PC-3 (cell line): Measurements from ENCODE around the gene ZBTB46. TPM values are rescaled to one million over a fixed set of nuclear protein-coding genes. Genes with fewer than 3 reads are reported as not detected.
A peak's percentile ranks its signal among the peaks of the same experiment; 100 is the strongest.

Experiments
- ATAC-seq: fragments of 200-7000 bp; cut with Tn5 transposase; 2 replicates; pipeline ENCODE4 v1.9.1; 2020; ENCODE audit warnings: mild to moderate bottlenecking, moderate library complexity
- BruUV-seq: library from RNA; stranded (reverse); fragments of 400-500 nt; replicated peaks from 2 replicates; lab custom pipeline; 2021; lab: Mats Ljungman, UMichigan
- CTCF ChIA-PET: fragments of 300-600 bp; sonication (Branson Sonifier 250); formaldehyde crosslinking; loops from one replicate; lab custom pipeline; 2022; ENCODE audit warnings: antibody characterized with exemption; lab: Charles Lee
- POLR2A ChIA-PET: fragments of 300-600 bp; sonication (Branson Sonifier 250); formaldehyde crosslinking; loops from one replicate; lab custom pipeline; 2022; ENCODE audit warnings: antibody characterized with exemption; ENCODE audit not compliant: unreplicated experiment; lab: Charles Lee
- DNase-seq: peaks from one replicate; pipeline ENCODE4 v3.0.0-alpha.2; 2015
- H2AFZ ChIP-seq: fragments of 300-600 bp; sonication (generic); 2 replicates; pipeline ENCODE4 v1.6.0; 2016; ENCODE audit warnings: antibody characterized with exemption, low read length
- H3F3A ChIP-seq: fragments of 300-600 bp; sonication (generic); one replicate; pipeline ENCODE4 v1.6.0; 2017; ENCODE audit warnings: antibody characterized with exemption, low read length, control low read depth, mild to moderate bottlenecking; ENCODE audit not compliant: unreplicated experiment
- H3K27ac ChIP-seq: fragments of 300-600 bp; sonication (generic); 2 replicates; pipeline ENCODE4 v1.5.1; 2016; ENCODE audit warnings: mild to moderate bottlenecking, low read length
- H3K27me3 ChIP-seq: fragments of 300-600 bp; sonication (generic); 2 replicates; pipeline ENCODE4 v1.6.1; 2016; ENCODE audit warnings: low read length, mixed read lengths
- H3K36me3 ChIP-seq: fragments of 300-600 bp; sonication (generic); 2 replicates; pipeline ENCODE4 v1.6.1; 2016; ENCODE audit warnings: low read depth, mixed run types, low read length, mixed read lengths
- H3K4me1 ChIP-seq: fragments of 300-600 bp; sonication (generic); 2 replicates; pipeline ENCODE4 v1.5.1; 2016; ENCODE audit warnings: low read length; ENCODE audit not compliant: insufficient read depth
- H3K4me2 ChIP-seq: fragments of 300-600 bp; sonication (generic); 2 replicates; pipeline ENCODE4 v1.6.0; 2016; ENCODE audit warnings: low read length
- H3K4me3 ChIP-seq: fragments of 300-600 bp; sonication (generic); 2 replicates; pipeline ENCODE4 v1.5.1; 2016; ENCODE audit warnings: mild to moderate bottlenecking, low read length, mixed read lengths
- H3K79me2 ChIP-seq: fragments of 300-600 bp; sonication (generic); 2 replicates; pipeline ENCODE4 v1.6.1; 2017; ENCODE audit warnings: low read length, mixed read lengths
- H3K9ac ChIP-seq: fragments of 300-600 bp; sonication (generic); 2 replicates; pipeline ENCODE4 v1.6.0; 2016; ENCODE audit warnings: mild to moderate bottlenecking, low read length
- H3K9me2 ChIP-seq: fragments of 300-600 bp; sonication (generic); replicated peaks from 2 replicates; pipeline ENCODE4 v1.6.1; 2016; ENCODE audit warnings: mixed run types, low read length, mixed read lengths
- H3K9me3 ChIP-seq: fragments of 300-600 bp; sonication (generic); 2 replicates; pipeline ENCODE4 v1.6.1; 2016; ENCODE audit warnings: low read length, mixed read lengths
- H4K20me1 ChIP-seq: fragments of 300-600 bp; sonication (generic); 2 replicates; pipeline ENCODE4 v1.6.1; 2016; ENCODE audit warnings: low read length, mixed read lengths
- EZH2 ChIP-seq: fragments of 300-600 bp; sonication (generic); IDR thresholded peaks from one replicate; pipeline ENCODE4 v1.6.1; 2017; ENCODE audit warnings: antibody characterized with exemption, mild to moderate bottlenecking, low read length; ENCODE audit not compliant: unreplicated experiment
- EZH2phosphoT487 ChIP-seq: fragments of 300-600 bp; sonication (generic); IDR thresholded peaks from 2 replicates; pipeline ENCODE4 v1.6.1; 2018; ENCODE audit warnings: mild to moderate bottlenecking, antibody characterized with exemption, low read length, borderline replicate concordance
- intact Hi-C: fragments of 100-400 bp; cut with micrococcal nuclease; formaldehyde crosslinking; loops from 2 replicates; pipeline ENCODE4 v1.9.0; 2023
- total RNA-seq: library from RNA; depleted of rRNA; stranded (reverse); fragments of >200 nt; gene quantifications from 2 replicates; pipeline ENCODE4 v1.2.3, GENCODE V29; 2014
- TF ChIP-seq, protein P1 (sequence below): fragments of 300-600 bp; sonication (generic); conservative IDR thresholded peaks from 2 replicates; pipeline ENCODE4 v1.5.1; 2017; ENCODE audit warnings: antibody characterized with exemption, low read depth, mild to moderate bottlenecking, low read length

The ZBTB46 gene
- total RNA-seq, 1 experiment from 2014 or later = 7.3 TPM

DNA sequence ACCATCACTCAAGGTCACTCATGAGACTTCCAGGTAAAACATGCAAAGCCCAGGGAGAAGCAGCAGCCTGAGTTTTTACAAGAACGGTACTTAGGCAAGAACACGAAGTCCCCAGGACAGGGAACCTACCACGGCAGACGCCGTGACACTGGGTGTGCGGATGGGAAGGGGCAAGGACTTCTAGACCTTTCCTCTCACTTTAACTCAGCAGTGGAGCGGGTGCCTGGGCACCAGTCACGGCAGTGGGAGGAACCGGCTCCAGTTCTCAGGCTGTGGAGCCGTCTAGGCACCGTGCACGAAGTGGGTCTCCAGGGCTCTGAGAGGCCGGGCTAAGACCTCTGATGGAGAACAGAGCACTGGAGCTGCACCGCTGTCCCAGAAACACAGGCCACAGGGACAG lies 2.5 kb downstream of the ZBTB46 start:
- Histone ChIP-seq H2AFZ (no peak overlapping the region), H3K9ac (no peak overlapping the region), H3K79me2 (no peaks in the 10 kb centered on the region), H3K27me3 (no peaks in the 10 kb centered on the region), H3K4me2 (no peak overlapping the region), H3K27ac (no peak overlapping the region), H3F3A (no peaks in the 10 kb centered on the region), H3K4me1 (peaks cover 7% of the 10 kb centered on the region; the same call in 1 of the 2 replicates), H4K20me1 (no peaks in the 10 kb centered on the region), H3K9me2 (no peaks in the 10 kb centered on the region), H3K4me3 (no peak overlapping the region), H3K36me3 (no peaks in the 10 kb centered on the region), H3K9me3 (no peaks in the 10 kb centered on the region)
- intact Hi-C loops = no loop called here
- BruUV-seq = no TSS peak
- CTCF ChIA-PET = no interaction called here
- TF ChIP-seq EZH2phosphoT487 (no peak), EZH2 (no peak)
- TF ChIP-seq, protein P1, sequence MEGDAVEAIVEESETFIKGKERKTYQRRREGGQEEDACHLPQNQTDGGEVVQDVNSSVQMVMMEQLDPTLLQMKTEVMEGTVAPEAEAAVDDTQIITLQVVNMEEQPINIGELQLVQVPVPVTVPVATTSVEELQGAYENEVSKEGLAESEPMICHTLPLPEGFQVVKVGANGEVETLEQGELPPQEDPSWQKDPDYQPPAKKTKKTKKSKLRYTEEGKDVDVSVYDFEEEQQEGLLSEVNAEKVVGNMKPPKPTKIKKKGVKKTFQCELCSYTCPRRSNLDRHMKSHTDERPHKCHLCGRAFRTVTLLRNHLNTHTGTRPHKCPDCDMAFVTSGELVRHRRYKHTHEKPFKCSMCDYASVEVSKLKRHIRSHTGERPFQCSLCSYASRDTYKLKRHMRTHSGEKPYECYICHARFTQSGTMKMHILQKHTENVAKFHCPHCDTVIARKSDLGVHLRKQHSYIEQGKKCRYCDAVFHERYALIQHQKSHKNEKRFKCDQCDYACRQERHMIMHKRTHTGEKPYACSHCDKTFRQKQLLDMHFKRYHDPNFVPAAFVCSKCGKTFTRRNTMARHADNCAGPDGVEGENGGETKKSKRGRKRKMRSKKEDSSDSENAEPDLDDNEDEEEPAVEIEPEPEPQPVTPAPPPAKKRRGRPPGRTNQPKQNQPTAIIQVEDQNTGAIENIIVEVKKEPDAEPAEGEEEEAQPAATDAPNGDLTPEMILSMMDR = no peak
- DNase-seq (no peak), ATAC-seq (no peak)
- POLR2A ChIA-PET = no interaction called here

DNA sequence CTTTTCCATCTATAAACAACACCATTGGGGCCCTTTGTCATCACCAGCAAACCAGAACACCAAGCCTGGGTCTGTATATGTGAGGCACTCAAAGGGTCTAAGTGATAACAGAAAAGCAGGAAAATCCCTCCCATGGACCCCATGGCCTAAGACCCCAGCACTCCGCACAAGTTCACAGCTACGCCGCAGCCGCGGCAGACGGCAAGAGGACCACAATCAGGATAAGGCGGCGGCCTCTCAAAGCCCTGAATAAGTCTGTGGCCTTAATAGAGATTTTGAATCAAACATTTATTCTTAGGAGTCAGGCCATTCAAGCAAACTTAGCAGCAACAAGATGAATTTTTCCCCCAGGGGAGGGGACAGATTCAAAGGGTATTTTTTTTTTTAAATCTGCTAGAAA lies 2.9 kb downstream of the ZBTB46 start:
- Histone ChIP-seq H3F3A (no peaks in the 10 kb centered on the region), H3K9me2 (no peaks in the 10 kb centered on the region), H3K27ac (no peak overlapping the region), H3K9ac (no peak overlapping the region), H3K9me3 (no peaks in the 10 kb centered on the region), H2AFZ (no peak overlapping the region), H4K20me1 (no peaks in the 10 kb centered on the region), H3K27me3 (no peaks in the 10 kb centered on the region), H3K4me2 (no peak overlapping the region), H3K4me1 (peaks cover 7% of the 10 kb centered on the region; the same call in 1 of the 2 replicates), H3K79me2 (no peaks in the 10 kb centered on the region), H3K4me3 (no peak overlapping the region), H3K36me3 (no peaks in the 10 kb centered on the region)
- intact Hi-C loops = no loop called here
- ChIA-PET POLR2A (no interaction called here), CTCF (no interaction called here)
- no peak for ATAC-seq
- DNase-seq = no peak
- no TSS peak for BruUV-seq
- TF ChIP-seq EZH2phosphoT487 (no peak), EZH2 (no peak)
- TF ChIP-seq, protein P1 = no peak

DNA sequence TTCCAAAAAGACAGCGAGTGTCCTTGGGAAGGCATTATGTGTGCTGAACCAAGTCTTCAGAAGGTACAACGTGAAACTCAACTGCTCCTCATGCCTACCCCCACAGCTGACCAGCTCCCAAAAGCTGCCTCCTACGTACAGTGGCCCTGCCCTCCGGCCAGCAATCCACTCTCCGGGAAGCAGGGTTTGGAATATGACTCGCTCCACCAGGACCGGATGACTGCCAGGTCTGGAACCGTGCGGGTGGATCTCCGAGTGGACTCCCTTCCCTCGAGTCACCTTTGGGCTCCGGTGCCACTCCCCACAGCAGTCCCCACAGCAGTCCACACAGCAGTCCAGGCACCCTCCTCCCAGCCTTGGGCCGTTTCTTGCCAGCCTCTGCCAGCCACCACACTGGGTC lies 4.3 kb downstream of the ZBTB46 start:
- Histone ChIP-seq H3K4me3 (no peak overlapping the region), H3K36me3 (no peaks in the 10 kb centered on the region), H3F3A (no peaks in the 10 kb centered on the region), H3K4me1 (peaks cover 7% of the 10 kb centered on the region; the same call in 1 of the 2 replicates), H3K27me3 (no peaks in the 10 kb centered on the region), H3K9ac (no peak overlapping the region), H3K9me3 (no peaks in the 10 kb centered on the region), H2AFZ (no peak overlapping the region), H3K79me2 (no peaks in the 10 kb centered on the region), H3K9me2 (no peaks in the 10 kb centered on the region), H4K20me1 (no peaks in the 10 kb centered on the region), H3K4me2 (peak overlapping the region; percentile 6), H3K27ac (no peak overlapping the region)
- ChIA-PET POLR2A (no interaction called here), CTCF (no interaction called here)
- peak; percentile 39 for DNase-seq
- intact Hi-C loops = no loop called here
- TF ChIP-seq EZH2phosphoT487 = no peak
- TF ChIP-seq, protein P1 = no peak
- TF ChIP-seq EZH2 = no peak
- peak; percentile 59 for ATAC-seq
- BruUV-seq = no TSS peak
